Lower leg skin (tissue), 3 donors: ENCODE results near the gene MFAP3L.

Experiments
- CTCF ChIP-seq, 3 donors: fragments of 450-650 bp; IDR thresholded peaks; one replicate each; pipeline ENCODE4 v1.5.1; 2016; ENCODE audit warnings: antibody characterized with exemption in 3 of 3, mild to moderate bottlenecking in 3 of 3, moderate library complexity in 2 of 3
- POLR2A ChIP-seq, 2 donors: fragments of 450-650 bp; IDR thresholded peaks; one replicate each; pipeline ENCODE4 v1.6.1; 2016 to 2017; ENCODE audit warnings: antibody characterized with exemption in 2 of 2, mild to moderate bottlenecking in 1 of 2, moderate library complexity in 1 of 2

GRCh38 chr4:169987327-169988228 lies 38.6 kb downstream of the MFAP3L start:
- TF ChIP-seq CTCF (IDR thresholded peaks at IDR 0.05) = no peak
- no peak for TF ChIP-seq POLR2A (IDR thresholded peaks at IDR 0.05)
